HCT116 (cell line): Measurements from ENCODE around the gene TOGARAM1. TPM values are rescaled to one million over a fixed set of nuclear protein-coding genes. Genes with fewer than 3 reads are reported as not detected.

Experiments
- ATAC-seq: fragments of 200-7000 bp; cut with Tn5 transposase; 2 replicates; pipeline ENCODE4 v1.9.1; 2020; ENCODE audit warnings: mild to moderate bottlenecking, moderate library complexity
- BruUV-seq: library from RNA; stranded (reverse); fragments of 400-500 nt; replicated peaks from 2 replicates; lab custom pipeline; 2021; lab: Mats Ljungman, UMichigan
- CTCF ChIA-PET: fragments of 300-600 bp; sonication (Branson Sonifier 250); formaldehyde crosslinking; loops from one replicate; lab custom pipeline; 2021; ENCODE audit warnings: antibody characterized with exemption; lab: Charles Lee
- POLR2A ChIA-PET: fragments of 300-600, 350-600 bp; sonication (Branson Sonifier 250); formaldehyde crosslinking; loops from one replicate; lab custom pipeline; 2021; ENCODE audit warnings: antibody characterized with exemption; lab: Charles Lee
- RAD21 ChIA-PET, 2 experiments: fragments of 300-600 bp; sonication (Branson Sonifier 250); formaldehyde crosslinking; loops; one replicate each; lab custom pipeline; 2023; ENCODE audit warnings: low total read pairs in 2 of 2; ENCODE audit not compliant: uncharacterized antibody in 2 of 2, unreplicated experiment in 2 of 2, low non-redundant PET in 1 of 2; lab: Charles Lee
- DNase-seq: peaks from one replicate; pipeline ENCODE4 v3.0.0-alpha.2; 2010; ENCODE audit warnings: low read depth, low spot score
- H2AFZ ChIP-seq: fragments of 200-600 bp; shearing (Covaris generic), sonication (generic); 2 replicates; pipeline ENCODE4 v1.6.1; 2017; ENCODE audit warnings: low read depth, mixed run types, mixed read lengths, antibody characterized with exemption, low read length; ENCODE audit not compliant: poor library complexity, severe bottlenecking
- H3K27ac ChIP-seq: 2 replicates; pipeline ENCODE4 v1.5.1; 2012; ENCODE audit warnings: low read depth, low read length
- H3K27me3 ChIP-seq: fragments of 200-600 bp; sonication (generic); 2 replicates; pipeline ENCODE4 v1.6.1; 2016; ENCODE audit warnings: mixed run types, low read length, mixed read lengths; ENCODE audit not compliant: insufficient read depth
- H3K36me3 ChIP-seq, 2 experiments: fragments of 200-500 bp in 1 of 2; fragments of 200-600 bp in 1 of 2; sonication (Bioruptor generic) in 1 of 2; sonication (generic) in 1 of 2; 2 replicates each; pipeline versions ENCODE4 v1.5.1 to v1.6.1; 2014 to 2016; ENCODE audit warnings: low read length in 2 of 2, inconsistent platforms in 1 of 2, mixed read lengths in 1 of 2, mixed run types in 1 of 2; ENCODE audit not compliant: insufficient read depth in 2 of 2, control insufficient read depth in 1 of 2
- H3K4me1 ChIP-seq, 2 experiments: fragments of 200-600 bp in 1 of 2; sonication (generic) in 1 of 2; 2 replicates each; pipeline versions ENCODE4 v1.5.1 to v1.6.1; 2012 to 2017; ENCODE audit warnings: low read length in 2 of 2, inconsistent platforms in 1 of 2, mild to moderate bottlenecking in 1 of 2, mixed read lengths in 1 of 2, mixed run types in 1 of 2, moderate library complexity in 1 of 2; ENCODE audit not compliant: insufficient read depth in 2 of 2, control insufficient read depth in 1 of 2
- H3K4me2 ChIP-seq: fragments of 200-600 bp; sonication (generic); 2 replicates; pipeline ENCODE4 v1.6.1; 2017; ENCODE audit warnings: mixed run types, low read length, mixed read lengths
- H3K4me3 ChIP-seq, 2 experiments: fragments of 200-600 bp in 1 of 2; sonication (generic) in 1 of 2; replicated peaks in 1 of 2; 2 replicates each; pipeline ENCODE4 v1.5.1; 2011 to 2016; ENCODE audit warnings: low read length in 2 of 2, control low read depth in 1 of 2, low read depth in 1 of 2, mild to moderate bottlenecking in 1 of 2, mixed read lengths in 1 of 2, mixed run types in 1 of 2
- H3K79me2 ChIP-seq: fragments of 200-600 bp; sonication (generic); 2 replicates; pipeline ENCODE4 v1.6.1; 2017; ENCODE audit warnings: mild to moderate bottlenecking, mixed run types, low read length, moderate library complexity, mixed read lengths; ENCODE audit not compliant: insufficient read depth
- H3K9ac ChIP-seq: fragments of 200-600 bp; sonication (generic); 2 replicates; pipeline ENCODE4 v1.6.1; 2016; ENCODE audit warnings: low read length, mixed read lengths
- H3K9me2 ChIP-seq: fragments of 200-600 bp; sonication (generic), shearing (Covaris generic); 2 replicates; pipeline ENCODE4 v1.6.1; 2017; ENCODE audit warnings: mixed run types, mild to moderate bottlenecking, moderate library complexity; ENCODE audit not compliant: insufficient read depth
- H3K9me3 ChIP-seq, 2 experiments: fragments of 200-500 bp in 1 of 2; fragments of 200-600 bp in 1 of 2; sonication (Bioruptor generic) in 1 of 2; sonication (generic) in 1 of 2; 2 replicates each; pipeline ENCODE4 v1.6.1; 2014 to 2017; ENCODE audit warnings: low read length in 2 of 2, mixed read lengths in 2 of 2, inconsistent platforms in 1 of 2, low read depth in 1 of 2, mild to moderate bottlenecking in 1 of 2, mixed run types in 1 of 2, moderate library complexity in 1 of 2; ENCODE audit not compliant: control insufficient read depth in 1 of 2, insufficient read depth in 1 of 2
- H4K20me1 ChIP-seq: fragments of 200-600 bp; sonication (generic), shearing (Covaris generic); 2 replicates; pipeline ENCODE4 v1.6.1; 2017; ENCODE audit warnings: mixed run types, mild to moderate bottlenecking, moderate library complexity; ENCODE audit not compliant: insufficient read depth
- ATF3 ChIP-seq: IDR thresholded peaks from 2 replicates; pipeline ENCODE4 v1.6.1; 2012
- CEBPB ChIP-seq: IDR thresholded peaks from 2 replicates; pipeline ENCODE4 v1.6.1; 2012; ENCODE audit warnings: low read depth
- ELF1 ChIP-seq: IDR thresholded peaks from 2 replicates; pipeline ENCODE4 v1.6.1; 2012; ENCODE audit warnings: low read depth, borderline replicate concordance
- EZH2 ChIP-seq: fragments of 200-600 bp; sonication (generic); IDR thresholded peaks from 2 replicates; pipeline ENCODE4 v1.6.1; 2017; ENCODE audit warnings: antibody characterized with exemption, mixed run types
- MAX ChIP-seq: IDR thresholded peaks from 2 replicates; pipeline ENCODE4 v1.6.1; 2012
- POLR2A ChIP-seq: IDR thresholded peaks from 2 replicates; pipeline ENCODE4 v1.7.0; 2011; ENCODE audit warnings: borderline replicate concordance; ENCODE audit not compliant: insufficient read depth, insufficient read length; ENCODE audit errors: extremely low read depth
- POLR2AphosphoS5 ChIP-seq: IDR thresholded peaks from 2 replicates; pipeline ENCODE4 v1.6.1; 2011; ENCODE audit warnings: mild to moderate bottlenecking, low read depth, low read length, moderate library complexity
- REST ChIP-seq: IDR thresholded peaks from 2 replicates; pipeline ENCODE4 v1.6.1; 2012; ENCODE audit warnings: low read depth
- SIN3A ChIP-seq: IDR thresholded peaks from 2 replicates; pipeline ENCODE4 v1.6.1; 2012; ENCODE audit warnings: low read depth
- YY1 ChIP-seq: IDR thresholded peaks from 2 replicates; pipeline ENCODE4 v1.6.1; 2011; ENCODE audit warnings: low read length, low read depth, moderate library complexity, mild to moderate bottlenecking; ENCODE audit not compliant: insufficient replicate concordance; ENCODE audit errors: extremely low read depth
- ZBTB33 ChIP-seq: IDR thresholded peaks from 2 replicates; pipeline ENCODE4 v1.6.1; 2011; ENCODE audit warnings: mild to moderate bottlenecking, low read length, moderate library complexity; ENCODE audit not compliant: insufficient replicate concordance; ENCODE audit errors: extremely low read depth
- ZFX ChIP-seq: fragments of 450-650 bp; IDR thresholded peaks from 2 replicates; pipeline ENCODE4 v1.6.1; 2017
- ZNF274 ChIP-seq: fragments of 200-500 bp; sonication (Bioruptor generic); IDR thresholded peaks from 2 replicates; pipeline ENCODE4 v1.6.1; 2014; ENCODE audit warnings: mild to moderate bottlenecking, low read depth, low read length, inconsistent platforms
- intact Hi-C: fragments of 100-400 bp; cut with micrococcal nuclease; formaldehyde crosslinking; loops from 2 replicates; pipeline ENCODE4 v1.10.0; 2022
- total RNA-seq: library from RNA; stranded (reverse); gene quantifications from one replicate; pipeline ENCODE4 v1.2.1, GENCODE V29; 2021; ENCODE audit not compliant: unreplicated experiment

Gene TOGARAM1
- total RNA-seq, 1 experiment from 2014 or later, result 1.9 TPM

DNA sequence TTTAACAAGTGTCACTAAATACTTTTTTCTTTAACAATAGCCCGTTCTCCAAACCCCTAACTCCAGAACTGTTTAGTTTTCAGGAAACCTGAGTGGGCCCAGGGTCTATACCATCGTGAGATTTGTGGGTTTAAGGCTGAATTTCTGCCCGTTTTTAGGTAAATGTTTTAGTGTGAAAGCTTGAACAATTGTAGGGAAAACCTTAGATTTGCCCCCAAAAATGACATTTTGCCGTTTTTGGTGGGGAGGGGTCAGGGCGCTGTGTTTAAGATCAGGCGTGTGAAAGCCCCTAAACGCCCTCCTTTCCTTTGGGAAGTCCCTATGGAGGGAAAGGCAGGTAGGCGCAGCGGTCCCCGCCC lies 121.6 kb downstream of the TOGARAM1 start:
- ATAC-seq, result peak; percentile 10; the same call in 1 of the 2 replicates
- POLR2A ChIA-PET, result no interaction called here

DNA sequence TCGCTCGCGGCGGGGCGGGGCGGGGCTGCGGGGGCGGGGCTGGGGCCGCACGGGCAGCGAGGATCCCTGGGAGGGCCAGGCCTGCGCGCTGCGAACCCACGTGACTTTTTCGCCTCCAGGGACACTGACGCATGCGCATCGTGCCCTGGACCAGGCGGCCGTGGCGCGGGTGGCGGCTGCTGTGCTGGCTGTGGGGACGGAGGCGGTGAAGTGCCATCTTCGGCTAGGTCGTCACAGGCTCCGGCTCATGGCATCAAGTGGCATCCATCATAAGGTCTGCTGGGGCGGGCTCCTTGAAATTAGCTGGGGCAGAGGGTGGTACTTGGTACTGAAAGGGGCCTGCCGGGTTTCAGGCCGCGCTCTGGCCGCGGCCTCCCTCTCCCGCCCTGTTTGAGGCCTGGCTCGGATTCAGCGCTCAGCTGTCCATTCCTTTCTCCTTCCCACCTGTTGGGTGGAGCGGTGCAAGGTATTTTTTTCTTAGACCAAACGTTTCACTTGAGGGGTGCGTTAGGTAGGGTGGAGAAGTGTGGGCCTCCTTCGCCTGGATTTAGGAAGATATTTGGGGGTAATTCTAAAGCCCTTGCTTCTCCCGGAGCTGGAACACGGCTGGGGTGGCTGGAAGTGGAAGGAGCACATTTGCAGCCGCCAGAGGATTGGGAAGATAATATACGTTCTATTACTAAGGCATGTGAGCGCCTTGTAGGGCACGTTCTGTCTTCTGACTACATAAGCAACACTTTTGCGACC lies 122.2 kb downstream of the TOGARAM1 start, which contains the start of gene PRPF39:
Gene PRPF39, plus strand, starts transcription at position 141 of the 747 bp plus-strand sequence. CDS start 11,124 bp downstream, outside the sequence.
- peaks cover 0 to 3% of the 10 kb centered on the region in 2 experiments; a peak in 1 of 4 replicates for H3K36me3 ChIP-seq
- H3K27me3 ChIP-seq, result no peaks in the 10 kb centered on the region
- ChIA-PET POLR2A (no interaction called here), CTCF (no interaction called here), RAD21 (no interaction called here)
- H3K27ac ChIP-seq, result peak within 1 kb of the TSS; percentile 80
- peak within 1 kb of the TSS; percentile 95 to 96 for H3K4me3 ChIP-seq
- peak; percentile 93 for ATAC-seq
- no peaks in the 10 kb centered on the region for H3K9me2 ChIP-seq
- H3K4me2 ChIP-seq, result peak within 1 kb of the TSS; percentile 84
- no peaks in the 10 kb centered on the region for H3K9me3 ChIP-seq
- H2AFZ ChIP-seq, result peak within 1 kb of the TSS; percentile 92
- DNase-seq, result peak; percentile 77
- peaks cover 21% of the 10 kb centered on the region; the same call in 1 of the 2 replicates for H4K20me1 ChIP-seq
- BruUV-seq, result TSS peak; percentile 58
- peaks cover 5 to 16% of the 10 kb centered on the region in 2 experiments; a peak in 3 of 4 replicates for H3K4me1 ChIP-seq
- TF ChIP-seq REST, result no peak
- TF ChIP-seq MAX, result peak; percentile 60; the same call in 1 of the 2 replicates
- TF ChIP-seq CEBPB, result no peak
- peak; percentile 62 for TF ChIP-seq POLR2A
- TF ChIP-seq POLR2AphosphoS5, result peak; percentile 95
- no peak for TF ChIP-seq EZH2
- peak; percentile 98 for TF ChIP-seq ZFX
- no peak for TF ChIP-seq ZBTB33
- no peak for TF ChIP-seq ELF1
- no peak for TF ChIP-seq ATF3
- TF ChIP-seq YY1, result peak; percentile 6
- TF ChIP-seq SIN3A, result peak; percentile 70; the same call in 1 of the 2 replicates
- intact Hi-C loops, result no loop called here
- peak within 1 kb of the TSS; percentile 96 for H3K9ac ChIP-seq
- peaks cover 53% of the 10 kb centered on the region for H3K79me2 ChIP-seq

More for the DNA sequence above, 121.6 kb downstream of the TOGARAM1 start:
- CTCF ChIA-PET, result no interaction called here
- Histone ChIP-seq H3K36me3 (peaks cover 0 to 3% of the 10 kb centered on the region in 2 experiments; a peak in 1 of 4 replicates), H3K9me3 (no peaks in the 10 kb centered on the region), H3K4me2 (peak overlapping the region; percentile 84), H3K4me1 (peaks cover 5 to 16% of the 10 kb centered on the region in 2 experiments; a peak in 3 of 4 replicates), H3K27me3 (no peaks in the 10 kb centered on the region), H3K9me2 (no peaks in the 10 kb centered on the region), H3K27ac (no peak overlapping the region), H2AFZ (peak overlapping the region; percentile 92), H3K4me3 (peak overlapping the region; percentile 35 to 96), H3K79me2 (peaks cover 47% of the 10 kb centered on the region)
- intact Hi-C loops, result no loop called here
- BruUV-seq, result no TSS peak
- DNase-seq, result no peak
- TF ChIP-seq SIN3A (0 out of 2 replicates have a peak, but pooled peaks have one; percentile 24), ZNF274 (no peak)
- TF ChIP-seq, all 23 proteins: peak for 1
- Histone ChIP-seq H3K9ac (peak overlapping the region; percentile 96), H4K20me1 (peaks cover 16% of the 10 kb centered on the region; the same call in 1 of the 2 replicates)
- RAD21 ChIA-PET, result no interaction called here
